Cardiac septum (tissue), 1 donor: ENCODE results near the gene KLHDC8A. TPM values are rescaled to one million over a fixed set of nuclear protein-coding genes. Genes with fewer than 3 reads are reported as not detected.
"Not testable (repeated sequence)": the region's sequence is repeated elsewhere in the genome, so short reads cannot be mapped to it uniquely, and the experiment has no call there.

Experiments used
- DNase-seq: peaks from one replicate; pipeline ENCODE4 v3.0.0-alpha.2; 2020; ENCODE audit warnings: low spot score
- intact Hi-C: fragments of 100-400 bp; cut with DNase I; formaldehyde crosslinking; loops from one replicate; pipeline ENCODE4 v1.14.0; 2022
- total RNA-seq: library from RNA; stranded (reverse); fragmentation: NEBNext Ultra II Directional; extraction: Animal tissue kit (Norgen Biotek cat#: 25700); gene quantifications from one replicate; pipeline ENCODE4 v1.2.1, GENCODE V29; 2021
- donor health status: DM: no; HTN: no; CAD: no.

Gene KLHDC8A
- total RNA-seq, 1 donor from 2014 or later, result not detected

DNA sequence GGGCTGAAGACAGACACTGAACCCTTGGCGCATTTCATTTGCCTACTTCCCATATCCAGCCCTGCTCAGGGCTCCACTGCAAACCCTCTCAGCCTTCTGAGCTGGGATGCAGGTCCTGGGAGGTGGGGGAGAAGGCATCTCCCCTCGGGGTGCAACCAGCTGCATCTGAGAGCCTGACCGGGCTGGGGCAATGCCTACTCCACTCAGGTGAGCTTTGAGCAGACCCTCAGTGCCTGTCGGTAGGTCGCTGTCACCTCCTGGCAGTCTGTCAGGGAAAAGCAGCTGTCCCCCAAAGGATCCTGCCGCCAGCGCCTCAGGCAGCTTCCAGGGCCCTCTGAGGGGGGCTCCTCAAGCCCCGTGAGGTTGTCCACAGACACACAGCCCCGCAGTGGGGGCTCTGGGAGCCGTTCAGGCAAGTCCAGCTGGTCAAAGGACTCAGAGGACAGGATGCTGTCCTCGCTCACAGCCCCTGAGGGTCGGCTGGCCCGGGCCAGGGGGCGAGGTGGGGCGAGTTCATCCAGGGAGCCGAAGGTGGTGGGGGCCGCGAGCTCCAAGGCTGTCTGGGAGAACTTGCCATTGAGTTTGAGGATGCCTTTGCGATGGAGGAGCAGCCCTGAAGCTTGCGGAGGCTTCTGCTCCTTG lies 53.4 kb downstream of the KLHDC8A start:
- intact Hi-C loops, result no loop called here
- DNase-seq, result no peak

DNA sequence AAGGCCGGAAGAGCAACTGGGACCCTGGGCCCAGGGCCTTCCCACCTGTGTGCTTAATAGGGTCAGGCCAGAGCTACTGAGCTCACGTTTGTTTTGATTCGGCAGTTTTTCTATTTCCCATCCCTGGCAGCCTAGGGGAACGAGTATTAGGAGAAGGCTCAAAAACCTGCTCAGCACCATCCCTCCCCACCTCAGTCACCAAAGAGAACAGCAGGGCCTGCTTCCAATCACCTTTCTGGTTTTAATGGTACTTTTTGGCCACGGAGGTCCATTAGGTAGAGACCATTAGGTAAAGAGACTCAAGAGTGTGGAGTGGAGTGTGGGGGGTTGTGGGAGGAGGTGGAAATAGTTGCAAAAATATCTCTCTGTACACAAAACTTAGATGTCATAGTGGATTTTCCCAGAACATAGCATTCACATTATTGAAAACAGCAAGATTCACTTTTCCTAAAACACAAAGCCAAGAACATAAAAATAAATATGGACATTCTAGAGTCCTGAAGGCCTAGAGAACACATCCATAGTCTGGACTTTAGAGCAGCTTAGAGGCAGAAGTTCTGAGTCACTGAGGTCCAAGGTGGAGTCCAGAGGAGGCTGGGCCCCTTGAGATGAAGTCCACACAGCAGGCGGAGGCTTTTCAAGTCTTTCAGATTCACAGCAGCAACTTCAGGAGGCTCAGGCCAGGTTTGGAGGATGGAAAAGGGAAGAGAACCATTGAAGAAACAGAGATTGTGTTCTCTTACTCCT lies 54.7 kb downstream of the KLHDC8A start:
- DNase-seq, result no peak
- intact Hi-C loops, result no loop called here

- DNase-seq, result no peak
- intact Hi-C loops, result no loop called here
Observed at GRCh38 chr1:205301205-205301821, 55.4 kb downstream of the KLHDC8A start.

GRCh38 chr1:205300149-205300548 lies 56.6 kb downstream of the KLHDC8A start:
- no peak for DNase-seq
- intact Hi-C loops, result no loop called here

DNA sequence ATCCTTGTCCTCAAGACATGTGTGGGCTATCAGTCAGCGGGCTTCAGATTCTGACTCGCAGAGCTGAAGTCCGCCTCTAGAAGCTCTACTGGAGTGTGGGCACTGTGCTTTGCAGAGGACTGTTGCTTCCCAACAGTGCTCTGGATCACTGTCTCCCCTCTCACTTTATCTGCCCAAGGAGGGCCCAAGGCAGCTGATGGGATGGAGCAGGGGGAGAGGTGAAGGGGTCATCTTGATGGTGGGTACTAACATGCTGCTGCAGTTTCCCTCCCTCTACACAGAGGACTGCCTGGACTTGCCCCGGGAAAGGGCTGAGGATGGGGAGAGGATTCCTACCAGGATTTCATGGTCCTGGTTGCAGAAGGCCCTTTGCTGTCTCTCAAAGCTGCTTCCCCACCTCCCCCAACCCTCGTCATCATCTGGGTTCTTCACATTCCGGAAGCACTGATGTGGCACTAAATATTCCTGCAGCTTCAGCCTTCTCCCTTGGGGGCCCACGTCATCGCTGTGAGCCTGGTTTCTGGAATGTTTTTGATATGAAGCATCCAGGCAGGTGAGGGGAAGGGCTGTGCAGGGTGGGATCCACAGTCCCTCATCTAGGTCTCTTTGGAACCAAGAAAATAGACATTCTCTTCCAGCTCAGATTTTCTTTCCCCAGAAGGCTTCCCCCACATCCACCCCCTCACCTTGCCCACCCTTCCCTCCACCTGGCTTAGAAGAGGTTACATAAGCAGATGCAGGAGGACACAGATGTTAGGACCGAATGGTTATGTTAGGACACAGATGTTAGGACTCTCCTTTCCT lies 58.3 kb downstream of the KLHDC8A start:
- intact Hi-C loops, result no loop called here

DNA sequence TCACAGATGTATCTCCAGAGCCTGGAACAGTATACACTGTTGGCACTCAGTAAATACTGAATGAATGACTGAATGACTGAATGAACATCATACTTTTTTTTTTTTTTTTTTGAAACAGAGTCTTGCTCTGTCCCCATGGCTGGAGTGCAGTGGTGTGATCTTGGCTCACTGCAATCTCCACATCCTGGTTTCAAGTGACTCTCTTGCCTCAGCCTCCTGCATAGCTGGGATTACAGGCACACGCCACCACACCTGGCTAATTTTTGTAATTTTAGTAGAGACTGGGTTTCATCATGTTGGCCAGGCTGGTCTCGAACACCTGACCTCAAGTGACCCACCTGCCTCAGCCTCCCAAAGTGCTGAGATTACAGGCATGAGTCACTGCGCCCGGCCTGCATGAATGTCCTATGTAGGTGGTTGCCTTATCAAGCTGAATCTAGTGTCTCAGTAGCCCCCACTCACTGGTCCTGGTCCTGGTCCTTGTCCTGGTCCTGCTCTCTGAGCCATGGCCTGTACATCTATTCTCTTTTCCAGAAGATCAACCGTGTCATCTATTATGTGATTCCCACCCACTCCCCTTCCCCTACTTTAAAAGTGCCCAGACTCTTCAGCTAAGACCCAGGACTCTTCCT lies 59.1 kb downstream of the KLHDC8A start:
- DNase-seq, intact Hi-C loops: not testable (repeated sequence)

More for the DNA sequence above, 58.3 kb downstream of the KLHDC8A start:
- DNase-seq, result no peak

DNA sequence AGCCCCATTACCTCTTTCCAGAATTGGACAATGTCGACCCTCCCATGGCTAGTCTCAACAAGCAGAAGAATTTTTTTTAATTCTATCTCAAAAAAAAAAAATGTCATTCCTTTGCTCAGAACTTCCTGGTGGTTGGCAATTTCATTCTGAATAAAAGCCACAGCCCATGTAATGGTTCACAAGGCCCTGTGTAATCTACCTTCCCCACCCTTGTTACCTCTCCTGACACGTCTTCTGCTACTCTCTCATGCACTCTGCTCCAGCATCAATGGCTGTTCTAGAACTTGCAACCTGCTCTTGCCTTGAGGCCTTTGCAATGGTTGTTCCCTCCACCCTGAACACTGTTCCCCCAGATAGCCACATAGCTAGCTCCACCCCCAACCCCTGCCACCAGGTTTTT lies 60.6 kb downstream of the KLHDC8A start:
- intact Hi-C loops, result no loop called here
- no peak for DNase-seq

- intact Hi-C loops, result no loop called here
- no peak for DNase-seq
Observed at GRCh38 chr1:205294934-205295333, 61.8 kb downstream of the KLHDC8A start.

DNA sequence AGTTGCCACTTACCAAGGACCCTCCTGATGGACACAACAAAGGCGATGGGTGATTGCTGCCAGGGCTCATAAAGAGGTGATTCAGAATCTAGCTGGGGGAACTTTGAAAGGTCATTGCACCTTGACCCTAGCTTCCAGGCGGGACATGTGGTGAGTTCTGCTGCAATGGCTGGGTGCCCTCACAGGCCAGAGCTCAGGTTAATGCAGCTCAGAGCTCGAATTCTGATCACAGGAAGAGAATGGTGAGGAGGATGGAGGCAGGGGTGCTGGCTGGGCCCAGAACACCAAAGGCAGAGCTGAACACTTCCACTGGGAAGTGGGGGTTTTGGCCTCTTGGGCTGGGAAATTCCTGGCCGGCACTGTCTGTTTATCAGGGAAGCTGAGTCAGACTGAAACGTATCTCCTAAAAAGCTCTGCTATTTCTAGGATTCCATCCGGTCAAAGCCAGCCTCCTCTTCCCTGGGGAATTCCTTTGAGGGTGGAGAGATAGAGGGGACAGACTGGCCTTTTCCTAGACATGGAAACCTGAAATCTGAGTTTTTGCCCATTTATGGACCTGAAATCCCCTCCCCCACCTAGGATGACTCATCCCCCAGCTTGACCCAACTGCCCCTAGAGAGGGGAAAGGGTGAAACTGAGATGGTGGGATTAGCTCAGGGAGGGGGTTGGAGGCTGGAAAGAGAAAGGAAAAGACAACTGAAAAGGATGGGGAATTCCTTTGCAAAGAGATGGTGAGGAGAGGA lies 62.4 kb downstream of the KLHDC8A start:
- DNase-seq, result no peak
- intact Hi-C loops, result no loop called here

DNA sequence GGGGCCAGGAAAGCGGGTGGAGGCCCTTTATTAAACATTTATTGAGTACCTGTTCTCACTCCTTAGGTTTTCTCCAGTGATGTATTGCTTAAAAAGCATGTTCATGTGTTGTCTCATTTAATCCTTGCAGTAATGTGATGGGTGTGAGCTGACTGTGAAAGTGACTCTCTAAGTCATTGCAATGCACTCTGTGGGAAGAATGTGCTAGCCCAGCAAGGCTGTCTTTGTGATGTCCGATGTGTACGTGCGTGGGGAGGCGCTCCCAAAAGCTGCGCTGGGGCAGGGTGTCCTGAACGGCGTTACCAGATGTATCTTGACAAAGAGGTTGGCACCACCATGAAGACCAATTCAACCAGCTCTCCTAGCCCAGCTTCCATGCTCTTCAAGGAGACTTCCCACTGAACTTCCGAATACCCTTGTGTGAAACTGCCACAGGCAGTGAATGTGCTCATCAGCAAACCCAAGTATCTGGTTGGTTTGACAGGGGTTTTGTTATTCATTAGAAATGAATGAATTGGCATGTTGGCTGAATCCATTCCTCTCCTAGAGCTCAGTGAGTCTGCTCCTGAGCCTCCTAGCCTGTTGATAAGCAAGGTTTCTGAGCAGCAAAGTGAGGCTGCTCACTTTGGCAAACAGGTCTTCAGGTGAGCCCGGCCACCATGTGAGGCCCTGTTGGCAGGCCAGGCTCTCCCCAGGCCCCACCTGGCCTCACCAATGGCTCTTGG lies 63.2 kb downstream of the KLHDC8A start:
- no peak for DNase-seq
- intact Hi-C loops, result no loop called here

DNA sequence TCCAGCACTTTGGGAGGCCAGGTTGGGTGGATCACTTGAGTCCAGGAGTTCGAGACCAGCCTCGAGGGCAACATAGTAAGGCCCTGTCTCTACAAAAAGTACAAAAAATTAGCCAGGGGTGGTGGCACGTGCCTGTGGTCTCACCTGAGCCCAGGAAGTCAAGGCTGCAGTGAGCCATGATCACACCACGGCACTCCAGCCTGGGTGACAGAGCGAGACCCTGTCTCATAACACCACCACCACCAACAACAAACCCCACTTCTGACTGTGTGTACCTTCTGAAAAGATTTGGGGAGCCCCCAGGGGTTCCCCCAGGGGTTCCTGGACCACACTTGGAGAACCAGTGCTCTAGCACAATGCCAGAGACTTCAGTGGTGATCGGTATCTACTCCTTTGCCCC lies 65.1 kb downstream of the KLHDC8A start:
- no peak for DNase-seq
- intact Hi-C loops, result no loop called here

GRCh38 chr1:205287767-205288559 lies 68.8 kb downstream of the KLHDC8A start:
- intact Hi-C loops, result no loop called here
- peak; percentile 83 for DNase-seq

DNA sequence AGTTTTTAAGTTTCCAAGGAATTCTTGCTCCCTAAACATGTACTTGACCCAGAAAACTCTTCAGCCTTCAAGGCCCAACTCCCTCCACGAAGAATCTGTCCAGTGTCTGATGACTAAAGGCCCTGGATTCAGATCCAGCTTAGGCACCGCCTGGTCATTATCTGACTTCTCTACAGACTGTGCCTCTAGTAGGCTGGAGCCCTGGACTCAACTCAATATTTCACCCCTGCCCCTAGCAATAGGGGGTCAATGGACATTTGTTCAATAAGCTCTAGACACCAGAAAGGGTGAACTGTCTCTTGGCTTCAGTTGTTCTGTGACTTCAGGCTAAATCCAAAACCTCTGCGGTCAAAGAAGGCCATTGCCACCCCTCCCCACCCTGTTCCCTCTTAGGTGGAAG lies 69.6 kb downstream of the KLHDC8A start:
- intact Hi-C loops, result no loop called here
- no peak for DNase-seq

- DNase-seq, result no peak
- intact Hi-C loops, result no loop called here
Observed at GRCh38 chr1:205286335-205286950, 70.3 kb downstream of the KLHDC8A start.
